Activated naive CD8-positive, alpha-beta T cell treated with anti-CD3 and anti-CD28 coated beads for 36 hours (primary cell): Measurements from ENCODE around the gene MAGEF1. TPM values are rescaled to one million over a fixed set of nuclear protein-coding genes. Genes with fewer than 3 reads are reported as not detected.

Experiments used
- DNase-seq: peaks from one replicate; pipeline ENCODE4 v3.0.0; 2021
- H3K27ac Mint-ChIP-seq: one replicate; pipeline ENCODE4 v1.8.0; 2022; ENCODE audit warnings: mild to moderate bottlenecking, moderate library complexity, mixed read lengths
- H3K27me3 Mint-ChIP-seq: one replicate; pipeline ENCODE4 v1.8.0; 2022; ENCODE audit warnings: mild to moderate bottlenecking, mixed read lengths
- H3K36me3 Mint-ChIP-seq: one replicate; pipeline ENCODE4 v1.8.0; 2021; ENCODE audit warnings: mild to moderate bottlenecking, mixed read lengths
- H3K4me1 Mint-ChIP-seq: one replicate; pipeline ENCODE4 v1.8.0; 2021; ENCODE audit warnings: mixed read lengths
- H3K4me3 Mint-ChIP-seq: one replicate; pipeline ENCODE4 v1.8.0; 2022; ENCODE audit warnings: mild to moderate bottlenecking, moderate library complexity, mixed read lengths
- H3K9me3 Mint-ChIP-seq: one replicate; pipeline ENCODE4 v1.8.0; 2022; ENCODE audit warnings: mixed read lengths
- total RNA-seq, 2 experiments: library from RNA; stranded (reverse); gene quantifications; one replicate each; pipeline ENCODE4 v1.2.3, GENCODE V29; 2021

MAGEF1 gene
- total RNA-seq, 2 experiments from 2014 or later = 22.5 to 26.9 TPM

DNA sequence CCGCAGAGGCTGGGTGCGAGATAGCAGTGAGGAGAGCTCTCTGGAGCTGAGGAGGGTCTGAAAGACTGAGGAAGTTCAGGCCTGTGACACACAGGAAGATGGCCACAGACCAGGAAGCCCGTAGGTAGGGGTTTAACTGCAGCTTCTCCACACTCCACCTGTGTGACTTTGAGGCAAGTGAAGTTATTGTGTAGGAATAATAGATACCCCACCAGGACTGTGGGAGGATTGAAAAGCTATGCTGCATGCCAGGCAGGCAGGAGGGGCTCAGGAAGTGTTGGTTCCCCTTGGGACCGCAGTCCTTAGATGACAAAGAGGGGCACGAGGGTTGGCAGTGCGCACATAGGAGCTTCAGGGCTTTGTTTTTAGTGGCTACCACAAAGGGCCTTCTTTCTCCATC, 50.9 kb downstream of the MAGEF1 start:
- Mint-ChIP-seq H3K4me3 (no peak overlapping the region), H3K27me3 (no peaks in the 10 kb centered on the region), H3K36me3 (no peaks in the 10 kb centered on the region), H3K27ac (no peak overlapping the region), H3K9me3 (no peaks in the 10 kb centered on the region), H3K4me1 (peaks cover 6% of the 10 kb centered on the region)
- no peak for DNase-seq

Other genes starting within 250 kb of the MAGEF1 start
- under 1 TPM; 0.04 to 0.16 TPM for gene EPHB3, start 150.3 kb downstream of the MAGEF1 start, total RNA-seq
- gene VPS8, start 100.1 kb upstream of the MAGEF1 start, total RNA-seq = 10 to 100 TPM; 20.0 to 22.9 TPM